ENCODE measurements around the gene LRCH1.

The LRCH1 gene

GRCh38 chr13:46648166-46648607 lies 95.2 kb downstream of the LRCH1 start:
- TF ChIP-seq CTCF (conservative IDR thresholded peaks at IDR 0.05; ENCODE audit: low read depth, low read length): no peak
- peak; percentile 62 for DNase-seq (ENCODE audit: low read depth)
- no peak overlapping the region for H3K4me3 ChIP-seq (ENCODE audit: low read depth, low read length)

- TF ChIP-seq CTCF (conservative IDR thresholded peaks at IDR 0.05; ENCODE audit: low read depth, low read length): no peak
These were observed 96.8 kb downstream of the LRCH1 start for GRCh38 chr13:46649816-46650215.

GRCh38 chr13:46654951-46655350 lies 102.0 kb downstream of the LRCH1 start:
- no peak overlapping the region for H3K4me3 ChIP-seq (ENCODE audit: low read depth, low read length)
- TF ChIP-seq CTCF (conservative IDR thresholded peaks at IDR 0.05; ENCODE audit: low read depth, low read length): no peak
- no peak for DNase-seq (ENCODE audit: low read depth)

More at GRCh38 chr13:46649816-46650215, 96.8 kb downstream of the LRCH1 start:
- H3K4me3 ChIP-seq (ENCODE audit: low read depth, low read length): no peak overlapping the region
- DNase-seq (ENCODE audit: low read depth): no peak

- no peak for TF ChIP-seq CTCF (conservative IDR thresholded peaks at IDR 0.05; ENCODE audit: low read depth, low read length)
- no peak overlapping the region for H3K4me3 ChIP-seq (ENCODE audit: low read depth, low read length)
- DNase-seq (ENCODE audit: low read depth): peak; percentile 43
These were observed 102.6 kb downstream of the LRCH1 start for GRCh38 chr13:46655377-46656180.

- no peak for DNase-seq (ENCODE audit: low read depth)
- no peak for TF ChIP-seq CTCF (conservative IDR thresholded peaks at IDR 0.05; ENCODE audit: low read depth, low read length)
- H3K4me3 ChIP-seq (ENCODE audit: low read depth, low read length): no peak overlapping the region
These were observed 103.8 kb downstream of the LRCH1 start for GRCh38 chr13:46656786-46657185.

- no peak for TF ChIP-seq CTCF (conservative IDR thresholded peaks at IDR 0.05; ENCODE audit: low read depth, low read length)
- DNase-seq (ENCODE audit: low read depth): no peak
- H3K4me3 ChIP-seq (ENCODE audit: low read depth, low read length): no peak overlapping the region
These were observed 106.6 kb downstream of the LRCH1 start for GRCh38 chr13:46659413-46660065.

Data from choroid plexus epithelial cell (primary cell).